Measurements from ENCODE around the gene GLT6D1. TPM values are rescaled to one million over a fixed set of nuclear protein-coding genes. Genes with fewer than 3 reads are reported as not detected.

Gene GLT6D1
- total and polyA plus RNA-seq, 5 experiments from 2014 or later = not detected

- no peak overlapping the region for H3K4me3 Mint-ChIP-seq
- no peaks in the 10 kb centered on the region for H3K36me3 Mint-ChIP-seq
- ATAC-seq (no peak), DNase-seq (no peak)
- no peak overlapping the region for H3K27ac Mint-ChIP-seq
- no peaks in the 10 kb centered on the region for H3K9me3 Mint-ChIP-seq
- POLR2A ChIA-PET = no interaction called here
- peaks cover 3 to 20% (median 4%) of the 10 kb centered on the region in 5 donors for H3K27me3 Mint-ChIP-seq
- peaks cover 0 to 2% (median 0%) of the 10 kb centered on the region in 4 donors for H3K4me1 Mint-ChIP-seq
These were observed 56.8 kb downstream of the GLT6D1 start for GRCh38 chr9:135582541-135582940.

DNA sequence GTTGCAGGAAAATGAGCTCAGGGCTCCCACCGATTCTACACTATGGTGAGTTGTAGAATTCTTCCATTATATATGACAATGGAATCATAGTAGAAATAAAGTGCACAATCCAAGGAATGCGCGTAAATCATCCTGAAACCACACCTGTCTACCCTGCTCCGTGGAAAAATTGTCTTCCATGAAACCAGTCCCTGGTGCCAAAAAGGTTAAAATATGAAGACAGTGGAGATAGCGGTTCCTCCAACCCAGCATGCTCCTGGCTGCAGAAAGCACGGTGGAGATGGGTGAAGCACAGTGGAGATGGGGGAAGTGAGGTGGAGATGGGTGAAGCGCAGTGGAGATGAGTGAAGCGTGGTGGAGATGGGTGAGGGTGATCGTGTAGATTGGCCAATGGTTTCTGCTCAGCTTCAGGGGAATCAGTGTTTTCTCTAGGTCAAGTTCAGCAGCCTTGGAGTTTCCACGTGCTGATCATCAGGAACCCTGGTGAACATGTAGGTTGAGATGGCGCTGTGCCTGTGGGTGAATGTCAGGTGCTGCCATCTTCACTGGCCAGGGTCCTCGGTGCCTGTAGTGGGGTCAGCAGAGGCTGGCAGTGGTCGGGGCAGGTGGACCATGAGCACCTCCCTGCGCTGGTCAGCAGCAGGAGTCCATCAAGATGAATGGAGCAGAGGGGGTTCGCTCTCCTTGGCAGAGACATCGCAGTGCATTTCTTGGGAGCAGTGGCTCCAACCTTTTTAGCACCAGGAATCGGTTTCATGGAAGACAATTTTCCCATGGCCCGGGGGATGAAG, 57.5 kb downstream of the GLT6D1 start:
- POLR2A ChIA-PET = no interaction called here
- Mint-ChIP-seq H3K4me3 (no peak overlapping the region), H3K27ac (no peak overlapping the region), H3K4me1 (peaks cover 0 to 2% (median 0%) of the 10 kb centered on the region in 4 donors), H3K27me3 (peaks cover 3 to 24% (median 4%) of the 10 kb centered on the region in 5 donors), H3K36me3 (no peaks in the 10 kb centered on the region), H3K9me3 (no peaks in the 10 kb centered on the region)
- DNase-seq (no peak), ATAC-seq (no peak)

DNA sequence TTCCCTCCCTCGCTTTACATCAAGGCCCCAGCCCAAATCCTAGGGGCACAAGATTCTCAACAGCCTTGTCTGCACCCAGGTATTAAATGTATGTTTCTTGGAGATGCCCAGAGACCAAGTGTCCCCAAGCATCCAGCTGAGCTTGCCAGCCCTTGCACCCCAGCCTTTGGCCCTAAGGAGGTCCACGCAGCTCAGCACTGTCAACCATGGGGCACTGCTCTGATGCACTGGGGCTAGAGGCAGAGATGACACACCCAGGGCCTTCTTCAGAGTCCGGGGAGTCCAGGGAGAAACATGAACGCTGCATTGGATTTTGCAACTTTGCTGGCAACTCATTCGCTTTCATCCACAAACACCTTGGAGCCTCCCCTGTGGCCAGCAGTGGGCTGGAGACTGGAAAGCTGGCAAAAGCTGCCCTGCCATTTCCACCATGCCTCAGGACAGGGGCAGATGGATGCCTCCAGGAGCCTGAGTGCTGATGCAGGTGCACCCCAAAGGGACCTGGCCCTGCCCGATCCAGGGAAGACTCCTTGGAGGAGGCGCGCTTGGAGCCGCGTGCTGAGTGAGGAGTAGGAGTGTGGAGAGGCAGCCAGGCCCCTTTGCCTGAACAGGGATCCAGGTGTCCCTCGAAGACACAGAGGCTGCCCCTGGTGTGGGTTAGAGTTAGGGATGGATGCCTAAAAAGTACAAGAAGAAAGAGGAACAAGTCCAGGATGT, 58.5 kb downstream of the GLT6D1 start:
- H3K27ac Mint-ChIP-seq = no peak overlapping the region
- no peaks in the 10 kb centered on the region for H3K36me3 Mint-ChIP-seq
- no peaks in the 10 kb centered on the region for H3K9me3 Mint-ChIP-seq
- POLR2A ChIA-PET = no interaction called here
- peaks cover 0 to 2% (median 0%) of the 10 kb centered on the region in 4 donors for H3K4me1 Mint-ChIP-seq
- DNase-seq (no peak), ATAC-seq (no peak)
- H3K27me3 Mint-ChIP-seq = peaks cover 2 to 29% (median 6%) of the 10 kb centered on the region in 5 donors
- no peak overlapping the region for H3K4me3 Mint-ChIP-seq

GRCh38 chr9:135579889-135580660, 59.3 kb downstream of the GLT6D1 start:
- Mint-ChIP-seq H3K27ac (no peak overlapping the region), H3K4me3 (no peak overlapping the region), H3K4me1 (peaks cover 0 to 2% (median 0%) of the 10 kb centered on the region in 4 donors), H3K27me3 (peaks cover 2 to 27% (median 6%) of the 10 kb centered on the region in 5 donors), H3K36me3 (no peaks in the 10 kb centered on the region), H3K9me3 (no peaks in the 10 kb centered on the region)
- no peak for ATAC-seq
- POLR2A ChIA-PET = no interaction called here
- no peak for DNase-seq

DNA sequence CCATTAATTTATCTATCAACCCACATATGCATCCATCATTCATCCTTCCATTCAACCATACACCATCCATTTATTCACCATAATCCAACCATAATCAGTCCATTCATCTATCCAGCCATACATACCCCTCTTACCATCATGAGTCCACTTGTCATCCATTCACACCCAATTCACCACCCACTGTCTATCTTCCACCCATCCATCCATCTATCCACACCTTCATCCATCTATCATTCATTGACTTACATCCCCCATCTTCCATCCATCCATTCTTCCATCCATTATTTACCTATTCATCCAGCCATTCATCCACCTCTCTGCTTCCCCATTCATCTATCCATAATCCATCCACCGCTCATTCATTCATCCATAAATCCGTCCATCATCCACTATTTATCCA, 60.0 kb downstream of the GLT6D1 start:
- ATAC-seq (no peak), DNase-seq (no peak)
- Mint-ChIP-seq H3K4me3 (no peak overlapping the region), H3K36me3 (no peaks in the 10 kb centered on the region), H3K9me3 (no peaks in the 10 kb centered on the region), H3K4me1 (no peaks in the 10 kb centered on the region), H3K27me3 (peaks cover 3 to 20% (median 8%) of the 10 kb centered on the region in 5 donors), H3K27ac (no peak overlapping the region)
- POLR2A ChIA-PET = no interaction called here

- Mint-ChIP-seq H3K27ac (no peak overlapping the region), H3K27me3 (peaks cover 2 to 18% (median 8%) of the 10 kb centered on the region in 5 donors), H3K36me3 (no peaks in the 10 kb centered on the region), H3K9me3 (no peaks in the 10 kb centered on the region), H3K4me1 (no peaks in the 10 kb centered on the region), H3K4me3 (no peak overlapping the region)
- ATAC-seq = no peak
- DNase-seq = no peak
- POLR2A ChIA-PET = no interaction called here
These were observed 62.1 kb downstream of the GLT6D1 start for GRCh38 chr9:135577256-135577655.

DNA sequence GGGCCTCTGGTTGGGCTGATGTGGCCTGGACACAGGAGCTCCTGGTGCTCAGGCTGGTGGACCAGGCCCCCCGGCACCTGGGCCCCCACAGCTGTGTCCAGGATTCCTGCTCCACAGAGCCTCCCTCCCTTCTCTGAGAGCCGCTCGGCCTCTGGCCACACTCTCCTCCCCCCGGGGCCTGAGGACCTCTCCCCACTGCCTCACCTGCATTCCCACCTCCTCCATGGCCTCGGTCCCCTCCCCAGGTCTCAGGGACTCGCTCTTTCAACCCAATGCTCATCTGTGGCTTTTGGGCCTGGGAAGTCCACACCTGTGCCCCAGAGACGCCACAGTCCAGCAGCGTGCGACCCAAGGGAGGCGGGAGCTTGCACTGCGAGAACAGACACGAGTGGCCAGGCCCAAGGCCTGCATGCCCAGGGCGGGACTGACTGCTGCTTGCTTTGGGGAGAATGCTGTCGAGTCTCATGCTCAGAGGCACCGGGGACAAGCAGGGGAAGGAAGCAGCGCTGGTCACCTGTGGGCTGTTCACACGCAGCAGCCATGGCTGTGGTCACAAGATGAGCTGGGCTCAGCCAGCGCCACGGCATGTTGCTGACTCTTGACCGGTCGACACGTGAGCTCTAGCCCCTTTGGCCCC, 63.2 kb downstream of the GLT6D1 start:
- ATAC-seq (no peak), DNase-seq (no peak)
- Mint-ChIP-seq H3K27me3 (peaks cover 0 to 11% (median 6%) of the 10 kb centered on the region in 5 donors), H3K36me3 (no peaks in the 10 kb centered on the region), H3K4me3 (no peak overlapping the region), H3K9me3 (no peaks in the 10 kb centered on the region), H3K4me1 (no peaks in the 10 kb centered on the region), H3K27ac (no peak overlapping the region)
- POLR2A ChIA-PET = no interaction called here

DNA sequence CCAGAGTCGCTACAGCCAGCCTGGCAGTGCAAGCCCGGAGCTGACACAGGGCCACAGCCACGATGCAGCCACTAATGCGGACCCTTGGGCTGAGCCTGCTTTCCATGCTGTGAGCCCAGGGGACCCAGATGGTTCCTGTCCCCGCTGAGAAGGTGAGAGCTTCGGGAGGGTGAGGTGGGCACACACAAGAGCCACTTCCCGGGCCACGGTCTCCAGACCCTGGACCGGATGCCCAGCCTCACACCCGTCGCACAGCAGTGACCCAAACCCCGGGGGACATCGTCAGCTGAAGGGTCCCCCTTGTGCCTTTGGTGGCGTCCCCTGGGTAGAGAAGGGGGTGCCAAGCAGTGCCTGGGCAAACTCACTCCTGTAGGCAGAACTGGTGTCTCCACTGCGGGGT, 64.4 kb downstream of the GLT6D1 start:
- Mint-ChIP-seq H3K27me3 (peaks cover 0 to 9% (median 5%) of the 10 kb centered on the region in 5 donors), H3K36me3 (no peaks in the 10 kb centered on the region), H3K9me3 (peaks cover 0 to 1% (median 0%) of the 10 kb centered on the region in 9 donors), H3K4me3 (no peak overlapping the region), H3K27ac (no peak overlapping the region), H3K4me1 (no peaks in the 10 kb centered on the region)
- POLR2A ChIA-PET = no interaction called here
- ATAC-seq (no peak), DNase-seq (no peak)

DNA sequence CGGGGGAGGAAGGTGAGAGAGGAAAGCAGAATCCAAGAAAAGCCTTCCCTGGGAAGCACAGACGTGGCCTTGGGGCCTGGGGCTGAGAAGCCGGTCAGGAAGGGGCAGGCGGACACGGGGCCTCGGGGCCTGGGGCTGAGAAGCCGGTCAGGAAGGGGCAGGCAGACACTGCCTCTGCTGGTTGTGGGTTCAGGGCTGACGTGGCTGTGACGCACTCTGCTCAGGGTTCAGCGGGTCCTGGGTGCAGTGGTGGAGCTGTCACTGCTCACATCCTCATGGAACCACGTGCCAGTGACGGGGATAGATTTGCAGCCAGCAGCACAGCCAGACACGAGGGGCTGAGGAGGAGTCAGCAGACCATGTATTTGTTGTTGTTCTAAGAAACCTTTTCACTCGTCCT, 65.0 kb downstream of the GLT6D1 start:
- DNase-seq (no peak), ATAC-seq (no peak)
- Mint-ChIP-seq H3K27ac (no peak overlapping the region), H3K36me3 (peaks cover 0 to under 1% (median 0%) of the 10 kb centered on the region in 3 donors), H3K9me3 (peaks cover 0 to 3% (median 2%) of the 10 kb centered on the region in 9 donors), H3K27me3 (peaks cover 0 to 9% (median 5%) of the 10 kb centered on the region in 5 donors), H3K4me3 (no peak overlapping the region), H3K4me1 (no peaks in the 10 kb centered on the region)
- POLR2A ChIA-PET = no interaction called here

Other genes with a start within 250 kb of the GLT6D1 start
- gene PPP1R26, start 159.8 kb downstream of the GLT6D1 start, total RNA-seq = under 1 TPM; 0.13 to 0.22 TPM
- not detected for gene PPP1R26, start 159.8 kb downstream of the GLT6D1 start, polyA plus RNA-seq
- 10 to 100 TPM; 32.6 to 35.7 TPM for gene MRPS2, start 138.9 kb downstream of the GLT6D1 start, total RNA-seq
- gene MRPS2, start 138.9 kb downstream of the GLT6D1 start, polyA plus RNA-seq = 10 to 100 TPM; 28.3 to 64.0 (median 45.4) TPM
- gene LCN1, start 118.1 kb downstream of the GLT6D1 start, total RNA-seq = not detected
- not detected for gene LCN1, start 118.1 kb downstream of the GLT6D1 start, polyA plus RNA-seq
- gene OBP2A, start 93.4 kb downstream of the GLT6D1 start, total RNA-seq = not detected
- gene OBP2A, start 93.4 kb downstream of the GLT6D1 start, polyA plus RNA-seq = not detected
- not detected for gene PAEP, start 77.8 kb downstream of the GLT6D1 start, total RNA-seq
- gene PAEP, start 77.8 kb downstream of the GLT6D1 start, polyA plus RNA-seq = not detected
- not detected for gene LCN9, start 23.8 kb upstream of the GLT6D1 start, total RNA-seq
- not detected for gene LCN9, start 23.8 kb upstream of the GLT6D1 start, polyA plus RNA-seq
- not detected for gene SOHLH1, start 59.9 kb upstream of the GLT6D1 start, total RNA-seq
- not detected for gene SOHLH1, start 59.9 kb upstream of the GLT6D1 start, polyA plus RNA-seq
- gene KCNT1, start 62.6 kb upstream of the GLT6D1 start, total RNA-seq = not detected
- gene KCNT1, start 62.6 kb upstream of the GLT6D1 start, polyA plus RNA-seq = not detected